ENCODE results near the gene SNURF.

GRCh38 chr15:24917431-24917830 is 37.4 kb upstream of the SNURF start:
- TF ChIP-seq CTCF (tag by site-specific recombination; IDR thresholded peaks at IDR 0.05) (no peak), ZNF624 (tag by site-specific recombination; IDR thresholded peaks at IDR 0.05) (no peak), YY1 (tag by site-specific recombination; IDR thresholded peaks at IDR 0.05) (no peak), ZBTB44 (tag by site-specific recombination; IDR thresholded peaks at IDR 0.05) (no peak), ZNF510 (tag by site-specific recombination; IDR thresholded peaks at IDR 0.05; ENCODE audit: insufficient replicate concordance) (no peak), ZSCAN18 (tag by site-specific recombination; IDR thresholded peaks at IDR 0.05) (no peak), INSM2 (tag by site-specific recombination; IDR thresholded peaks at IDR 0.05) (no peak), ATF2 (tag by site-specific recombination; IDR thresholded peaks at IDR 0.05; ENCODE audit: low read depth) (no peak), ZNF549 (tag by site-specific recombination; IDR thresholded peaks at IDR 0.05) (no peak), TCF7L2 (IDR thresholded peaks at IDR 0.05; ENCODE audit: borderline replicate concordance, low read depth, low read length) (no peak), ZBTB10 (tag by site-specific recombination; IDR thresholded peaks at IDR 0.05) (no peak), ZNF791 (tag by site-specific recombination; IDR thresholded peaks at IDR 0.05) (no peak), ZNF596 (tag by site-specific recombination; IDR thresholded peaks at IDR 0.05) (no peak), ZNF529 (tag by site-specific recombination; IDR thresholded peaks at IDR 0.05; ENCODE audit: insufficient replicate concordance) (no peak)

Measured in HEK293 (cell line).